Stimulated activated CD4-positive, alpha-beta T cell treated with anti-CD3 and anti-CD28 coated beads, Interleukin-15, amount 100 ng/mL, for 1 hour (primary cell): ENCODE measurements around the gene SDR9C7.
"Not testable (repeated sequence)": the region's sequence is repeated elsewhere in the genome, so short reads cannot be mapped to it uniquely, and the experiment has no call there.

ENCODE experiments used
- DNase-seq, 2 donors: peaks; one replicate each; pipeline ENCODE4 v3.0.0-alpha.2; 2020; ENCODE audit warnings: low read depth in 1 of 2, low spot score in 1 of 2

The SDR9C7 gene

GRCh38 chr12:56879240-56880124, 54.7 kb downstream of the SDR9C7 start:
- DNase-seq: not testable (repeated sequence)

- DNase-seq: no peak
Measured at GRCh38 chr12:56878010-56878339, 56.2 kb downstream of the SDR9C7 start.

- no peak for DNase-seq
Measured at GRCh38 chr12:56877195-56878009, 56.8 kb downstream of the SDR9C7 start.

GRCh38 chr12:56874821-56875220, 59.4 kb downstream of the SDR9C7 start:
- no peak for DNase-seq

- no peak for DNase-seq
Measured at GRCh38 chr12:56873382-56873781, 60.8 kb downstream of the SDR9C7 start.
